ENCODE results near the gene TMEM240. TPM values are rescaled to one million over a fixed set of nuclear protein-coding genes. Genes with fewer than 3 reads are reported as not detected.

TMEM240 gene
- total and polyA plus RNA-seq, 2 donors (not counting 3 experiments of a cell fraction or from before 2014, with no cell fraction given), result 7.0 to 7.6 TPM

GRCh38 chr1:1573843-1574720 is 33.7 kb upstream of the TMEM240 start:
- H3K9ac ChIP-seq (replicated peaks; ENCODE audit: extremely low read depth, insufficient read depth, low read length), result peak overlapping the region; percentile 86
- no peaks in the 10 kb centered on the region for H3K9me1 ChIP-seq (replicated peaks; ENCODE audit: control insufficient read depth, extremely low read depth, insufficient read depth, low read length)
- H3K4me2 ChIP-seq (ENCODE audit: insufficient read depth, low read length), result peak overlapping the region; percentile 98
- H3K36me3 ChIP-seq (ENCODE audit: control insufficient read depth in 2 of 2, extremely low read depth in 1 of 2, insufficient read depth in 2 of 2, low read length in 2 of 2), result no peaks in the 10 kb centered on the region
- dilution Hi-C loops (cut with MboI; ENCODE audit: extremely low pct_ligation_motif_present, low sequenced_read_pairs) (no loop called here), intact Hi-C loops (cut with micrococcal nuclease) (loop anchor here (1.0 to 2.0 kb wide), 2 partner anchors 41 to 61 kb away; partner anchors contain the start of genes ATAD3A and MIB2)
- H3K79me2 ChIP-seq (ENCODE audit: control insufficient read depth, insufficient read depth, low read length), result peaks cover 52% of the 10 kb centered on the region
- ChIA-PET POLR2A (no interaction called here), CTCF (no interaction called here)
- FAIRE-seq (peak; percentile 80), DNase-seq (ENCODE audit: low read depth, low spot score) (peak; percentile 68)
- no peaks in the 10 kb centered on the region for H4K20me1 ChIP-seq (replicated peaks; ENCODE audit: control insufficient read depth, extremely low read depth, insufficient read depth, low read length)
- H3K27me3 ChIP-seq (ENCODE audit: control insufficient read depth in 2 of 2, insufficient read depth in 2 of 2, low read length in 2 of 2), result no peaks in the 10 kb centered on the region
- BruUV-seq (replicated peaks), result no TSS peak
- TF ChIP-seq CTCF (IDR thresholded peaks at IDR 0.05; ENCODE audit: extremely low read depth in 1 of 2, insufficient read depth in 1 of 2, low read depth in 1 of 2, low read length in 2 of 2) (peak in 1 of 2 donors; percentile 9), MYC (IDR thresholded peaks at IDR 0.05; ENCODE audit: low read depth, low read length) (no peak), FOS (IDR thresholded peaks at IDR 0.05; ENCODE audit: borderline replicate concordance, insufficient read depth, low read length) (no peak)
- H2AFZ ChIP-seq (ENCODE audit: low read depth, low read length), result peak overlapping the region; percentile 80
- H3K4me3 ChIP-seq (replicated peaks in 1 of 3; ENCODE audit: insufficient read depth in 1 of 3, low read depth in 1 of 3, low read length in 3 of 3), result peak overlapping the region; percentile 32 to 97 (median 75)
- H3K27ac ChIP-seq (ENCODE audit: insufficient read depth, low read depth, low read length), result peak overlapping the region; percentile 95
- H3K9me3 ChIP-seq (replicated peaks; ENCODE audit: control insufficient read depth, insufficient read depth, low read length), result no peaks in the 10 kb centered on the region
- H3K4me1 ChIP-seq (ENCODE audit: control insufficient read depth, extremely low read depth, insufficient read depth, low read length), result peaks cover 12% of the 10 kb centered on the region

GRCh38 chr1:1569341-1569740 is 28.9 kb upstream of the TMEM240 start:
- Histone ChIP-seq H3K4me1 (ENCODE audit: control insufficient read depth, extremely low read depth, insufficient read depth, low read length) (peaks cover 15% of the 10 kb centered on the region), H3K9me3 (replicated peaks; ENCODE audit: control insufficient read depth, insufficient read depth, low read length) (no peaks in the 10 kb centered on the region), H4K20me1 (replicated peaks; ENCODE audit: control insufficient read depth, extremely low read depth, insufficient read depth, low read length) (peaks cover 4% of the 10 kb centered on the region), H3K4me2 (ENCODE audit: insufficient read depth, low read length) (no peak overlapping the region), H3K27me3 (ENCODE audit: control insufficient read depth in 2 of 2, insufficient read depth in 2 of 2, low read length in 2 of 2) (no peaks in the 10 kb centered on the region), H3K27ac (ENCODE audit: insufficient read depth, low read depth, low read length) (no peak overlapping the region), H3K79me2 (ENCODE audit: control insufficient read depth, insufficient read depth, low read length) (peaks cover 97% of the 10 kb centered on the region), H3K9ac (replicated peaks; ENCODE audit: extremely low read depth, insufficient read depth, low read length) (no peak overlapping the region), H3K4me3 (replicated peaks in 1 of 3; ENCODE audit: insufficient read depth in 1 of 3, low read depth in 1 of 3, low read length in 3 of 3) (no peak overlapping the region), H3K9me1 (replicated peaks; ENCODE audit: control insufficient read depth, extremely low read depth, insufficient read depth, low read length) (no peaks in the 10 kb centered on the region), H3K36me3 (ENCODE audit: control insufficient read depth in 2 of 2, extremely low read depth in 1 of 2, insufficient read depth in 2 of 2, low read length in 2 of 2) (peaks cover 3 to 4% of the 10 kb centered on the region in 2 experiments), H2AFZ (ENCODE audit: low read depth, low read length) (no peak overlapping the region)
- no peak for DNase-seq (ENCODE audit: low read depth, low spot score)
- no TSS peak for BruUV-seq (replicated peaks)
- CTCF ChIA-PET, result no interaction called here
- intact Hi-C loops (cut with micrococcal nuclease), result no loop called here
- no peak for FAIRE-seq
- dilution Hi-C loops (cut with MboI; ENCODE audit: extremely low pct_ligation_motif_present, low sequenced_read_pairs), result no loop called here
- POLR2A ChIA-PET, result no interaction called here
- no peak for TF ChIP-seq GATA2 (IDR thresholded peaks at IDR 0.05; ENCODE audit: insufficient read depth, insufficient read length, low read depth, low read length)
- TF ChIP-seq FOS (IDR thresholded peaks at IDR 0.05; ENCODE audit: borderline replicate concordance, insufficient read depth, low read length), result no peak
- TF ChIP-seq EZH2 (IDR thresholded peaks at IDR 0.05; ENCODE audit: borderline replicate concordance, low read depth, low read length, severe bottlenecking), result no peak
- TF ChIP-seq POLR2AphosphoS5 (IDR thresholded peaks at IDR 0.05; ENCODE audit: insufficient read depth, low read depth, low read length), result no peak
- no peak for TF ChIP-seq JUN (IDR thresholded peaks at IDR 0.05; ENCODE audit: borderline replicate concordance, insufficient read depth, insufficient read length, low read depth)
- no peak for TF ChIP-seq CTCF (IDR thresholded peaks at IDR 0.05; ENCODE audit: extremely low read depth in 1 of 2, insufficient read depth in 1 of 2, low read depth in 1 of 2, low read length in 2 of 2)
- no peak for TF ChIP-seq POLR2A (IDR thresholded peaks at IDR 0.05; ENCODE audit: low read depth, low read length)
- TF ChIP-seq MAX (IDR thresholded peaks at IDR 0.05; ENCODE audit: insufficient read depth, insufficient read length), result no peak
- TF ChIP-seq MYC (IDR thresholded peaks at IDR 0.05; ENCODE audit: low read depth, low read length), result no peak
